Choroid plexus epithelial cell (primary cell): ENCODE results near the gene FTSJ3.

ENCODE experiments used
- DNase-seq: peaks from one replicate; pipeline ENCODE4 v3.0.0-alpha.2; 2010; ENCODE audit warnings: low read depth
- H3K4me3 ChIP-seq: 2 replicates; pipeline ENCODE4 v1.5.1; 2011; ENCODE audit warnings: low read depth, mild to moderate bottlenecking, control low read depth, low read length, moderate library complexity
- CTCF ChIP-seq: conservative IDR thresholded peaks from 2 replicates; pipeline ENCODE4 v1.5.1; 2011; ENCODE audit warnings: low read depth, mild to moderate bottlenecking, control low read depth, inconsistent platforms, low read length, moderate library complexity

FTSJ3 gene

GRCh38 chr17:63843910-63844677 is 16.6 kb upstream of the FTSJ3 start:
- DNase-seq: no peak
- no peak for TF ChIP-seq CTCF
- no peak overlapping the region for H3K4me3 ChIP-seq

- DNase-seq: peak; percentile 84
- peak overlapping the region; percentile 85 for H3K4me3 ChIP-seq
Observed at GRCh38 chr17:63843387-63843888, 16.0 kb upstream of the FTSJ3 start.

GRCh38 chr17:63842540-63843386 is 15.3 kb upstream of the FTSJ3 start, which contains the start of gene SMARCD2:
Gene SMARCD2, minus strand, starts transcription at chr17:63842685. Its CDS starts 11 bp downstream, at chr17:63842674.
- TF ChIP-seq CTCF: no peak
- DNase-seq: peak; percentile 100
- peak within 1 kb of the TSS; percentile 85 for H3K4me3 ChIP-seq

GRCh38 chr17:63842173-63842539 is 14.7 kb upstream of the FTSJ3 start:
- no peak for TF ChIP-seq CTCF
- H3K4me3 ChIP-seq: peak overlapping the region; percentile 85
- no peak for DNase-seq

- TF ChIP-seq CTCF: no peak
- H3K4me3 ChIP-seq: peak overlapping the region; percentile 85
- peak; percentile 78 for DNase-seq
Observed at GRCh38 chr17:63841350-63842172, 14.1 kb upstream of the FTSJ3 start.

- TF ChIP-seq CTCF: no peak
Observed at GRCh38 chr17:63840591-63841349, 13.3 kb upstream of the FTSJ3 start.

More at GRCh38 chr17:63840591-63841349, 13.3 kb upstream of the FTSJ3 start:
- H3K4me3 ChIP-seq: peak overlapping the region; percentile 85
- no peak for DNase-seq
